Activated T-cell treated with anti-CD3 and anti-CD28 coated beads for 48 hours (primary cell): Measurements from ENCODE around the gene SCYGR6.
"Not testable (repeated sequence)": the region's sequence is repeated elsewhere in the genome, so short reads cannot be mapped to it uniquely, and the experiment has no call there.

ENCODE experiments used
- DNase-seq: peaks from one replicate; pipeline ENCODE4 v3.0.0-alpha.2; 2020; ENCODE audit warnings: low read depth

SCYGR6 gene, protein sequence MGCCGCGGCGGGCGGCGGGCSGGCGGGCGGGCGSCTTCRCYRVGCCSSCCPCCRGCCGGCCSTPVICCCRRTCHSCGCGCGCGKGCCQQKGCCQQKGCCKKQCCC

DNA sequence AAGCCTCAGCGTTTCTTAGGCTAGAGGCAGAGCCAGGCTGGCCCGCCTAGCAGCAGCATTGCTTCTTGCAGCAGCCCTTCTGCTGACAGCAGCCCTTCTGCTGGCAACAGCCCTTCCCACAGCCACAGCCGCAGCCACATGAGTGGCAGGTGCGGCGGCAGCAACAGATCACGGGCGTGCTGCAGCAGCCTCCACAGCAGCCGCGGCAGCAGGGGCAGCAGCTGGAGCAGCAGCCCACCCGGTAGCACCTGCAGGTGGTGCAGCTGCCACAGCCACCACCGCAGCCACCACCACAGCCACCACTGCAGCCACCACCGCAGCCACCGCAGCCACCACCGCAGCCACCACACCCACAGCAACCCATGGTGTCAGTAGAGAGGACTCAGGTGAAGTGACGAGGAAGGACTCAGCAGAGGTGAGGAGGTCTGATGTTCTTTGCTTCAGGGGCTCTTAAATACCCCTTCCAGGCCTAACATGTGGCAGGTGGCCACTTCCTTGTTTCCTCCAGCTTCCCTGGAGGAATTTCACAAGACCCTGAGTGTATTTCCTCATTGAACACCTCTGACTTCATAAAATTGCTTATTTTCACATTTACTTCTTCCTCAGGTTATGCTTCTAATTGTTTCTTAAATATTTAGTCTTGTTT is at the start of gene SCYGR6:
Gene SCYGR6 (minus strand): TSS at position 364 of the 646 bp plus-strand sequence. CDS start 0 bp downstream, at position 364.
- no peak for DNase-seq

DNA sequence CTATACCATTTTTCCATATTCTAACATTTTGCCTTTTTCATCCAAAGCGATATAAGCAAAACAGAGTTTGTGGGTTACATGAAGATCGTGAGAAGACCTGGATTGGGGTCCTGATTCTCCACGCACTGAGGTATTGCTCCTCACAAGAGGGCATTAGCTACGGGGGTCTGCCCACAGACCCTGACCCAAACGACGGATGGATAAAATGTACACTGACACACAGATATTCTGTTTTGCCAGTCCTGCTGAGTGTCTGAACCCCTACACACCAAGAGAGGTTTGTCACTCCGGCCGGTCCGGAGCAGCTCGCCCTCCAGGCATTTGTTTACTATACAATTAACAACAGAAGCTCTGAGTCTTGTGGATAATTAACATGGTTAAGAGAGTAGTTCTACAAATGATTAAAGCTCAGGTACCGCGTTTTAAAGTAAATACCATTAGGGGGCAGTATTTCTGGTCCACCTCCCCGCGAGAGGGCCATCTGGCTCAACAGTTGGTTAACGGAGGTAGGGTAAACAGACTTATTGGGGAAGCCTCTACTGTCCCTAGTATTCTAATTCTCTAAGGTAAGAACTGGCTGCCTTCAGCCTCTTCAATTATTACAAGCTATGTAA is 49.6 kb upstream of the SCYGR6 start:
- no peak for DNase-seq

DNA sequence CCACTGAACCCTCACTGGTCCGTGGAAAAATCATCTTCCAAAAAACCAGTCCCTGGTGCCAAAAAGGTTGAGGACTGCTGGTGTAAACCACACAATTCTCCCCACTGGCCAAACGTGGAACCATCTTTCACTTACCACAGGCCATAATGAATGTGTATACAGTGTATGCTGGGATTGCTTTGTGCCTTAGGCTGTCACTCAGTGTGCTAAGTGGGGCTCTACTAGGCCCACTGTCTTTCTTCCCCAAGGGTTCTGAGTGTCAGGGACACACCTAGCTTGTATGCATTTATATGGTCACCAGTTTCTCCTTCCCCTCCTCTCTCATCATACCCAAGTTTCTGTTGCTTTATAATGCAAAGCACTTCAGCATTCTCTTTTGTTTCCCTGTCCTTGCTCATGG is 48.4 kb upstream of the SCYGR6 start:
- DNase-seq, result no peak

DNA sequence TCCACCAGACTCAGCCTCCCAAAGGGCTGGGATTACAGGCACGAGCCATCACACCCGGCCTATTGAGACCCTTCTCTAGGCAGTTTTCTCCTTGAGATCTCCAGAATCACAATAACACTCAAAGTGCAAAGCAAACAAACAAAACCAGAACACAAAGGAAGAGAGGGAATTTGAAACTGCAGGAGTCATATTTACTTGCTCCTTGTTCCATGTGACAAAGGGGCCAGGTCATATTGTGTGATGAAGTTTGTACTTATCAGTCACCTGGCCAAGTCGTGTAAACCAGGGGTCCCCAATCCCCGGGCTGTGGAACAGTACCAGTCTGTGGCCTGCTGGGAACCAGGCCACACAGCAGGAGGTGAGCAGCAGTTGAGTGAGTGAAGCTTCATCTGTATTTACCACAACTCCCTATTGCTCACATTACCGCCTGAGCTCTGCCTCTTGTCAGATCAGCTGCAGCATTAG is 47.7 kb upstream of the SCYGR6 start:
- no peak for DNase-seq

DNA sequence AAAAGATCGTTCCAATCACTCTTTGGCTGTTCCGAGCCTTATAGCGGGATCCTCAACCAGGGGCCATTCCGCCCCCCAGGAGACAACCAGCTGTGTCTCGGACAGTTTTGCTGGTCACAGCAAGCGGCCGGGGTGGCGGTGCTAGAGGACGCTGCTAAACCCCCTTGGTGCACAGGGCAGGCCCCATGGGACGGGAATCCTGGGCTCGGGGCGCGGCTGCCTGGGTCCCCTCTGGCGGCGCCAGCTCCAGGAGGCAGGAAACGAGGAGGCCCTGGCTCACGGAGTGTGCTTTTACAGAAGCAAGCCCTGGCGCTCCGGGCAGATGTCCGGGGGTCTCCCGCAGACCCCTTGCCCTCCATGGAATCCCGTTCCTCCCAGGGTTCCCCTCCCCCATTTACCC is 43.3 kb upstream of the SCYGR6 start:
- no peak for DNase-seq

DNA sequence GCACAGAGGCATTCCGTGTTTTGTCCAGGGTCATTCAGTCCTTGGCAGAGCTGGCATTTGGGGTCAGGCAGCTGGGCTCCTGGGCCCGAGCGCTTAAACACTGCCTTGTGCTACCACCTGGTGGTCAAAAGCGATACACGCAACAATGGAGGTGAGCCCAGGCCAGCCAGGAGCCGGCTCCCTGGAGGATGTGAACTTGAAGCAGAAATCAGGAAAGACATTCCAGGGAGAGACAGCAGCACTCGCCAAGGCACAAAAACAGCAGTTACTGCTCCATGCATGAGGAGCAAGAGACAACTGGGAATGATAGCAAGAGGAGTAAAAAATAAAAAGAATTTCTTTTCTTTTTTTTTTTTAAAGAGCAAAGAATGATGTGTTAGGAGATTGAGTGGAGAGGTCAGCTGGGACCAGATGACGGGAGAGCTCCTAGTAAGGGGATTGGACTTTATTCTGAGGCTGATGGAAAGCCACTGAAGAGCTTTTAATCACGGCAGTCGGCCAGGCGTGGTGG is 41.9 kb upstream of the SCYGR6 start:
- peak; percentile 54 for DNase-seq

DNA sequence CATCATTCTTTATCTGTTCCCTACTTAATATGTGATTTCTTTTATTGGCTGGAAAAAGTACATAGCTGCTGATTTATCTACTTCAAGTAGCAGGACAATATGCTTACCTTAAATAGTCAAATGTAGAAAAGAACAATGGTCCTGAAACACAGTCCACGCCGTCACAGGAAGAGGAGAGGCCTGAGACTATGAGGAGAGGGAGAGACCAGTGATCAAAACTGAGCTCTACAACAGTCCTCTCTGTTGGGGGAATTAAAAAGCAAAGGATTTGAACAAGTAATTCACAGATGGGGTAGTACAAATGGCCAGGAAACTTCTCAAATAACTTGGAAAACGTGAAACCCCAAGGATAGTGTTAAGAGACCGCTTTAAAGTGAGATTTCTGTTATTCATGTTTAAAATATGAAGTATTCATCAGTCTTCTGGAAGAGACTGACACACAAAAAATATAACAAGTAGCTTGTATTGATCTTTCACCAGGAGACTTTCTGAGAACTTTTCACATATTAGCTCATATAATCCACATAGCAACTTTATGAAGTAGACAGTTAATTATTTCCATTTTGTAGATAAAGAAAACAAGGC is 41.3 kb upstream of the SCYGR6 start:
- no peak for DNase-seq

DNA sequence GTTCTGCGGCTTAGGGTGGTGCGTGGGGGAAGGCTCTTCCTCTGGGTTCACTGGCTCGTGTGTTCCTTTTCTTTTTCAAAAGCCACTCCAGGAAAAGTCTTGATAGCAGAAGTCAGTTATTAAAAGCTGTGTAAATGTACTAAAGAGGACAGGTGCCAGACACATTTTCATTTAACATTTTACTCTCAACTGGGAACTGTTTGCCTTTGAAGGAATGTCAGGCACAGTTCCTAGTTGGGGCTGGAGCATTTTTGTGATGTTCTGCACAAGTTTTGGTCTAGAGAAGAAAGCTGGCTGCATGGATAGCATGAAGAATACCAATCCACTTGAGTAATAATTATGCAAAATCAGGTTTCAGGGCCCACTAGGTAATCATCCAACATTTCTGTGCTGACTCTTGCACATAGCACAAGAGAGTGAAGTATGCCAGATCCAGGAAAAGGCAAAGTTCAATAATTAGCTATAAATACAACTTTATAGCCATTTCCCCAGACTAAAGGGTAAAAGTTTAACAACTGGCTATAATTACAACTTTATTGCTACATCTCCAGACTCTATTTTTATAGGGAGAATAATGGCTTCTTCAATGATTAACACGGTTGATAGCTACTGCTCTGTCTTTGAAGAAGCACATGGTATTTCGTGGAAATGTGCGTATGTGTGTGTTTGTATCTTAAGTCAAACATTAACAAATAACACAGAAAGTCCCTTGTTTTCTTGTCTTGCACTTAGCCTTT is 37.4 kb upstream of the SCYGR6 start:
- DNase-seq, result no peak

DNA sequence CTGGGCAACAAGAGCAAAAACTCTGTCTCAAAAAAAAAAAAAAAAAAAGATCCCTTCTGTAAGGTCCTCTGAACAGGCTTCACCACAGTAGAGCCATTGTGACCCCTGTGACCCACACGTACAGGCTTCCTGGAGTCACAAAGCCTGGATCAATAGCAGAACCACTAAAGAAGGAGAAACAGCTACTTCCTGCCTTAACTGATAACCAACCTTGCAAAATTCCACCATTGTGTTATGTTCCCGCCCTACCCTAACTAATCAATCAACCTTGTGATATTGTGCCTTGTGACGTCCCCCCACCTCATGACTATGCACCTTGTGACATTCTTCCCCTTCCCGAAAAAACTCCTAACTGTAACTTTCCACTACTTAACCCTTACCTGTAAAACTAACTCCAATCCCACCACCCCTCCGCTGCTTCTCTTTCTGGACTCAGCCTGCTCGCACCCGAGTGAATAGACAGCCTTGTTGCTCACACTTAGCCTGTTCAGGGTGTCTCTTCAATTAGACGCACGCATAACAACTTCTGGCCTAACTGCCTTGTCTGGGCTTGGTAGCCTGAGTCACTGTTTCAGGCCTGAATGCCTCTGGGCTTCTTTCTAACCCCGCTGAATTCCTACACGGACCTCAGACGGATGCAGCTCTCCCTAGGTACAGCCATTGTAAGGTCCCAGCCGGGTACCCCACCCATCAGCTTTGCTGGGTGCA is 35.0 kb upstream of the SCYGR6 start:
- no peak for DNase-seq

DNA sequence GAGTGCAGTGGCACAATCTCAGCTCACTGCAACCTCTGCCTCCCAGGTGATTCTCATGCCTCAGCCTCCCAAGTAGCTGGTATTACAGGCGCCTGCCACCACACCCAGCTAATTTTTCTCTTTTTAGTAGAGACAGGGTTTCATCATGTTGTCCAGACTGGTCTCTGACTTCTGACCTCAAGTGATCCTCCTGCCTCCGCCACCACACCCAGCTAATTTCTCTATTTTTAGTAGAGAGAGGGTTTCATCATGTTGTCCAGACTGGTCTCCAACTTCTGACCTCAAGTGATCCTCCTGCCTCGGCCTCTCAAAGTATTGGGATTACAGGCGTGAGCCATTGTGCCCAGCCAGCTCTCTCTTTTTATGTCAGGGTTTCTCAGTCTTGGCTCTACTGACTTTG is 31.7 kb upstream of the SCYGR6 start:
- DNase-seq, result not testable (repeated sequence)

DNA sequence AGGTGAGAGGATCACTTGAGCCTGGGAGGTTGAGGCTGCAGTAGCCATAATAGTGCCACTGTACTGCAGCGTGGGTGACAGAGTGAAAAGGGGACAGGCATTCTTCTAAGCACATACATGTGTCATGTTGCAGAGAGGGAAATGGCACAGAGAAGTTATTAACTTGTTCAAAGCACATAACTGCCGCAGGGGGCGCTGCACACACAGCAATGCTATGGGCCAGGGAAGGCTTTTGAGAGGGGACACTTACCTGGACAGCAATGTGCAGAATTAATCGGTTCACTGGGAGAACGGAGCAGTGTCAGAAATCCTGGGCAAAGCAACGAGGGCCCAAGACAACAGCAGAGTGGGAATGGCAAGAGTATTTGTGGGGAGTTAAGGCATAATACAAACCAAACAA is 23.5 kb upstream of the SCYGR6 start:
- DNase-seq, result no peak

DNA sequence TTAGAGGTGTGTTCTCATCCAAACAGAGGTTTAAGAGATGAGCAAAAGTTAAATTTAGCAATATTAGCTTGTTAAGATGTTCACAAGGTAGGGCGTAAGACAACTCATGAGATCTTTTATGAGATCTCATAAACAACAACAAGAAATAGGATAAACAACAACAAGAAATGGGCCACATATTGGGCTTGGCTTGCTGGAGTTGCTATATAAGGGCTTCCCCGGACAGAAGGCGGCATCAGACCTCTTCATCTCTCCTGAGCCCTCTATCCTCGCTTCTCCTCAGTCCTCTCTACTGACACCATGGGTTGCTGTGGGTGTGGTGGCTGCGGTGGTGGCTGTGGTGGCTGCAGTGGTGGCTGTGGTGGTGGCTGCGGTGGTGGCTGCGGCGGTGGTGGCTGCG is 21.0 kb upstream of the SCYGR6 start, which contains the start of gene SCYGR8:
Gene SCYGR8 (plus strand): TSS at position 301 of the 400 bp plus-strand sequence. CDS start 0 bp downstream, at position 301.
- DNase-seq, result no peak

DNA sequence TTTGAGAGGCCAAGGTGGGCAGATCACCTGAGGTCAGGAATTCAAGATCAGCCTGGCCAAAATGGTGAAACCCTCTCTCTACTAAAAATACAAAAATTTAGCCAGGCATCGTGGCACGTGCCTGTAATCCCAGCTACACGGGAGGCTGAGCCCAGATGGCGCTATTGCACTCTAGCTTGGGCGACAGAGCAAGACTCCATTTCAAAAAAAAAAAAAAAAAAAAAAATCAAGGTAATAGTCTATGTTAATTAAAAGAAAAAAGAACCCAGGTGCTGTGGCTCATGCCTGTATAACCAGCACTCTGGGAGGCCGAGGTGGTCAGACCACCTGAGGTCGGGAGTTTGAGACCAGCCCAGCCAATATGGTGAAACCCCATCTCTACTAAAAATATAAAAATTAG is 16.1 kb upstream of the SCYGR6 start:
- DNase-seq, result not testable (repeated sequence)

DNA sequence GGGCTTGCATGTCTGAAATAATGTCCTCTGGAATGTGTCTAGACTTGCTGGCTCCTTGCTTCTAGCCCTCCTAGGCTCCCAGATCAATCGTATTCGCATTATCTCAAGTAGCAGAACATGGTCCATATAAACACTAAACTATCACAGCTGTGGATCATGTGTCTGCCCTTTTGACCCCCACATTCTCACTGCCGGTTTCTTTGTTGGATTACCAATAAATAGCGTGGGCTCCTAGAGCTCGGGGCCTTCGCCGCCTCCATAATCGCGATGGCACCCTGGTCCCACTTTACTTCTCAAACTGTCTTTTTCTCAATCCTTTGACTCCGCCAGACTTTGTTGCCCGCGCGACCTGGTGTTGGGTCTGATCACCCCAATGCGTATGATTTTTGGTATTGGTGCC is 14.8 kb upstream of the SCYGR6 start:
- DNase-seq, result no peak

DNA sequence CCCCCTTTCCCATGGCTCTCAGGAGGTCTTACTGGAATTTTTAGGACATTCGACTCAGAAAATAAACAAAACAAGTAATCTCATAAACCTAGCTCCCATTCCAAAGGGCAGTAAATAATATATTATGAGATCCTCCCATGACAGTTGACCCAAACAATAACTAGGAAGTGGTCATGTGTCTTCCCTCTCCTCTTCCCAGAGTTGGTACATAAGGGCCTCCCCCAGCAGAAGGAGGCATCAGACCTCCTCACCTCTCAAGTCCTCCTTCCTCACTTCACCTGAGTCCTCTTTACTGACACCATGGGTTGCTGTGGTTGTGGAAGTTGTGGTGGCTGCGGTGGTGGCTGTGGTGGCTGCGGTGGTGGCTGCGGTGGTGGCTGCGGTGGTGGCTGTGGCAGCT is 3.5 kb upstream of the SCYGR6 start, which contains the start of gene SCYGR7:
Gene SCYGR7 (plus strand): TSS at position 301 of the 400 bp plus-strand sequence. CDS start 0 bp downstream, at position 301.
- DNase-seq, result no peak

DNA sequence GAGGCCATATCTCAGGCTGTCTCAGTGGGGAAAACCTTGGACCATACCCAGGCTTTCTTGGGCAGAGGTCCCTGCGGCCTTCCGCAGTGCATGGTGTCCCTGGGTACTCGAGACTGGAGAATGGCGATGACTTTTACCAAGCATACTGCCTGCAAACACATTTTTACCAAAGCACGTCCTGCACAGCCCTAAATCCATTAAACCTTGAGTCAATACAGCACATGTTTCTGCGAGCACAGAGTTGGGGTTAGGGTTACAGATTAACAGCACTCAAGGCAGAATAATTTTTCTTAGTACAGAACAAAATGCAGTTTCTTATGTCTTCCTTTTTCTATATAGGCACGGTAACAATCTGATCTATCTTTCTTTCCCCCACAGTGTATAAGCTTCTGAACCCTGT is 1.7 kb downstream of the SCYGR6 start:
- DNase-seq, result not testable (repeated sequence)

DNA sequence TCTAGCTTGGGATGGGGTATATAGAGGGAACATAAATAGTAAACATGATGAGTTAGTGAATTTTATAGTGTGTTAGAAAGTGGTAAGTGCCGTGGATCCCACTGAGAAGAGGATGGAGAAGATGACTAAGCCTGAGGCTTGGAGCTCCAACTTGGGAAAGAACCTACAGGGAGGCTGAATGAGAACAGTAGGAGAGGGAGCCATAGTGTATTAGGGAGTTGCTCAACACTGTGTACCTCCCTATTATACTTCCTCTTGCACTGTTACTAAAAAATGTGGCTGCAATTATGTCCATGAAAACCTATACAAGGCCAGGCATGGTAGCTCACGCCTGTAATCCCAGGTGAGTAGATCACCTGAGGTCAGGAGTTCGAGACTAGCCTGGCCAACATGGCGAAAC is 3.9 kb downstream of the SCYGR6 start:
- DNase-seq, result no peak

DNA sequence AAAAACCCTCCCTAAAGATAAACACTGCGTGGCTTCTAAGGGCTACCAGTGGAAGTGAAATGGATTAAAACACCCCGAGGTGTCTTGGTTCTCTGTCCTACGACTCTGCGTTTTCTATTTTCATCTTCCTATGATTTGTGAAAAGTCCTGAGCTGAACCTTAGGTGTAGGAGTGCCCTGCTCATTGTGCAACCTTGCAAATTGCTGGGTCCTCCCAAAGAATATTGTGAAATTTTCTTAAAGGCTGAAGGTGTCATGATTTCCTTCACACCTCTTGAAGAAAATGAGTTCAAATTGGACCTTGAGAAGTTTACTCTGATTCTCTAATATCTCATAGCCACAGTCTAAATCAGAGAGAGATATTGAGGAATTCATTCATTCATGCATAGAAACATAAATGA is 4.9 kb downstream of the SCYGR6 start:
- no peak for DNase-seq

DNA sequence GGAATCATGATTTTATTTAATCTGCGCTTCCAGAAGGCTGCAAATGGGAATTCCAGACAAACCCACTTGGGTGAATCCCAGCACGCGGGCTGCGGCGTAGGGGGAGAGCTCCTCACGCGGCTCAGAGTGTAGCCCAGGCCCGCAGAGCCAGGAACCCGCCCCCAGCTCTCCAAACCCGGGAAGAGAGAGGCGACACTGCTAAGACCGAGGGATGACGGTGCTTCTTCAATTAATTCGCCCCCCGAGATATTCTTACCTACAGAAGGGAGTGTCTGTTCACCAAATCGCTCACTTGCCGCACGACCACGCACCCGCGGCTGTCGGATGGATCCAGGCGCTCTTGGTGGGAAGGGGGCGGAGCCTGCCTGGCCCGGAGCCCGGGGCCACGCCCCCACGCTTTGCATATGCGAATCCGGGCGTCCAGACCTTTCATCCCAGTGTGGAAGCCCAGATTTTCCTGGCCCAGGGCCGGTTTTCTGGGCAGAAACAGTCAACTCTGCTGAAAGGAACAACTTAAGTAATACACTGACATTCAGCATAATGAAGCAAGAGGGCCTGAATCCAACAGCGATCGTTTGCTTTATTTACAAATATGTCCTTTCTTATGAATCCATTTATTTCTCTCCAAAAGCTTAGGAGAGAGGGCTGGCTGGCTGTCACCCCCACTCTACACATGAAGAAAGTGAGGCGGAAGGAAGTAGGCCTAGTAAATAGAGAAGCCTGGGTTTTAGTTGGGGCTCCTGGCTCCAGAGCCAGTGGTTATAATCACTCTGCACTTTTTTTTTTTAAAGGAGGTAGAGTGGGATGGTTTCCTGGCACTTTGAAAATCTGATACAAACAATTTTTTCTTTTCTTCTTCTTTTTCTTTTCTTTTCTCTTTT is 6.6 kb downstream of the SCYGR6 start, which contains the start of gene SLC19A3:
Gene SLC19A3 (minus strand): TSS at position 342 of the 881 bp plus-strand sequence. CDS start 15,710 bp downstream, outside the sequence.
- DNase-seq, result no peak

DNA sequence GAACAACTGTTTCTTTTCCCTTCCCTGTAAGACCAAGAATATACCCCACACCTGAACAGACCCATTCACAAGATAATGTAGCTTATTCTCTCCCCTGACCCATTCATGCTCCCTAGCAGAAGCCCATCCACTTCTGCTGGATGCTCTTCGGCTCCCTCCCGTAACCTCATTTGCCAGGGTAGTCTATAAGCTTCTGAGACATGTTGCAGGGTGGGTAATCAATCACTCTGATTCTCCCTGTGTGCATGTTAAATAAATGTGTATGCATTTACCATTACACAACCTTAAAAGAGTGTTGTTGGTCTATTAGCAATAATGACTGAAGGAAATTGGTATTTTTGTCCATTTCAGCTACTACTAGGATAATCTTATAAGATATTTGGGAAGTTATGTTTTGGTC is 8.1 kb downstream of the SCYGR6 start:
- no peak for DNase-seq
